HEK293 (cell line): ENCODE data around the gene MGAT4B.

Source experiments
- CTCF ChIA-PET: fragments of 350-600 bp; formaldehyde crosslinking; extraction: SDS; loops from one replicate; lab custom pipeline; 2021; ENCODE audit warnings: antibody characterized with exemption; lab: Yijun Ruan, JAX
- POLR2A ChIA-PET: fragments of 300-600 bp; formaldehyde crosslinking; extraction: SDS; loops from one replicate; lab custom pipeline; 2020; ENCODE audit warnings: antibody characterized with exemption, inconsistent platforms; lab: Yijun Ruan, JAX
- H3K27ac ChIP-seq: fragments of 200-500 bp; sonication (Bioruptor generic); 2 replicates; pipeline ENCODE4 v1.5.1; 2014; ENCODE audit warnings: low read depth, low read length, control low read depth, inconsistent platforms; ENCODE audit errors: extremely low read depth
- H3K36me3 ChIP-seq, 2 experiments: fragments of 200-500 bp in 1 of 2; sonication (Bioruptor generic) in 1 of 2; 1 replicate in 1 of 2; 2 replicates in 1 of 2; pipeline ENCODE4 v1.5.1; 2014 to 2017; ENCODE audit warnings: inconsistent platforms in 2 of 2, low read length in 2 of 2; ENCODE audit not compliant: control insufficient read depth in 2 of 2, insufficient read depth in 1 of 2
- H3K4me1 ChIP-seq: fragments of 200-500 bp; sonication (Bioruptor generic); 2 replicates; pipeline ENCODE4 v1.5.1; 2014; ENCODE audit warnings: mild to moderate bottlenecking, low read length, inconsistent platforms; ENCODE audit not compliant: control insufficient read depth, insufficient read depth
- H3K4me3 ChIP-seq: 2 replicates; pipeline ENCODE4 v1.5.1; 2011; ENCODE audit warnings: low read depth, mild to moderate bottlenecking, control low read depth, low read length, moderate library complexity
- H3K9me3 ChIP-seq: fragments of 200-500 bp; sonication (Bioruptor generic); 2 replicates; pipeline ENCODE4 v1.5.1; 2014; ENCODE audit warnings: low read depth, low read length, inconsistent platforms; ENCODE audit not compliant: control insufficient read depth, insufficient read depth
- KLF1 ChIP-seq: fragments of 450-650 bp; formaldehyde crosslinking; IDR thresholded peaks from 2 replicates; pipeline ENCODE4 v1.5.1; 2016; ENCODE audit warnings: missing biosample characterization, missing genetic modification characterization
- OVOL3 ChIP-seq: fragments of 450-650 bp; formaldehyde crosslinking; IDR thresholded peaks from 2 replicates; pipeline ENCODE4 v1.5.1; 2016; ENCODE audit warnings: missing biosample characterization, missing genetic modification characterization
- TRIM28 ChIP-seq: IDR thresholded peaks from 2 replicates; pipeline ENCODE4 v1.6.1; 2011; ENCODE audit warnings: low read length, control low read depth, borderline replicate concordance
- TSHZ1 ChIP-seq: fragments of 450-650 bp; formaldehyde crosslinking; IDR thresholded peaks from 2 replicates; pipeline ENCODE4 v1.5.1; 2016; ENCODE audit warnings: missing biosample characterization, missing genetic modification characterization, borderline replicate concordance
- WT1 ChIP-seq: fragments of 450-650 bp; formaldehyde crosslinking; IDR thresholded peaks from 2 replicates; pipeline ENCODE4 v1.5.1; 2016; ENCODE audit warnings: missing biosample characterization, missing genetic modification characterization
- ZBTB48 ChIP-seq: fragments of 450-650 bp; formaldehyde crosslinking; IDR thresholded peaks from 2 replicates; pipeline ENCODE4 v1.5.1; 2016; ENCODE audit warnings: missing biosample characterization, missing genetic modification characterization
- ZFP41 ChIP-seq: fragments of 450-650 bp; formaldehyde crosslinking; IDR thresholded peaks from 2 replicates; pipeline ENCODE4 v1.5.1; 2016; ENCODE audit warnings: missing biosample characterization, missing genetic modification characterization, borderline replicate concordance
- ZNF19 ChIP-seq: fragments of 450-650 bp; formaldehyde crosslinking; IDR thresholded peaks from 2 replicates; pipeline ENCODE4; 2016; ENCODE audit warnings: missing biosample characterization, missing genetic modification characterization, low read depth
- ZNF274 ChIP-seq, 2 experiments: fragments of 200-500 bp in 1 of 2; fragments of 450-650 bp in 1 of 2; sonication (Bioruptor generic) in 1 of 2; formaldehyde crosslinking in 1 of 2; IDR thresholded peaks; 2 replicates each; pipeline versions ENCODE4 v1.5.1 to v1.6.1; 2014 to 2016; ENCODE audit warnings: borderline replicate concordance in 1 of 2, inconsistent platforms in 1 of 2, low read length in 1 of 2, missing biosample characterization in 1 of 2, missing genetic modification characterization in 1 of 2
- ZNF280D ChIP-seq: fragments of 450-650 bp; formaldehyde crosslinking; IDR thresholded peaks from 2 replicates; pipeline ENCODE4 v1.5.1; 2016; ENCODE audit warnings: missing biosample characterization, missing genetic modification characterization
- ZNF302 ChIP-seq: fragments of 450-650 bp; formaldehyde crosslinking; IDR thresholded peaks from 2 replicates; pipeline ENCODE4 v1.5.1; 2016; ENCODE audit warnings: missing biosample characterization, missing genetic modification characterization, low read depth
- ZNF404 ChIP-seq: fragments of 450-650 bp; formaldehyde crosslinking; IDR thresholded peaks from 2 replicates; pipeline ENCODE4 v1.5.1; 2017; ENCODE audit warnings: missing biosample characterization, missing genetic modification characterization
- ZNF561 ChIP-seq: fragments of 450-650 bp; IDR thresholded peaks from 2 replicates; pipeline ENCODE4 v1.5.1; 2018; ENCODE audit warnings: missing biosample characterization, missing genetic modification characterization, borderline replicate concordance
- ZNF585B ChIP-seq: fragments of 450-650 bp; formaldehyde crosslinking; IDR thresholded peaks from 2 replicates; pipeline ENCODE4 v1.5.1; 2016; ENCODE audit warnings: missing biosample characterization, missing genetic modification characterization
- ZNF600 ChIP-seq: fragments of 450-650 bp; formaldehyde crosslinking; IDR thresholded peaks from 2 replicates; pipeline ENCODE4 v1.5.1; 2016; ENCODE audit warnings: missing biosample characterization, missing genetic modification characterization
- ZNF610 ChIP-seq: fragments of 450-650 bp; formaldehyde crosslinking; IDR thresholded peaks from 2 replicates; pipeline ENCODE4 v1.5.1; 2016; ENCODE audit warnings: missing biosample characterization, missing genetic modification characterization, borderline replicate concordance
- ZNF626 ChIP-seq: fragments of 450-650 bp; sonication (Bioruptor Pico); formaldehyde crosslinking; IDR thresholded peaks from 2 replicates; pipeline ENCODE4 v1.5.1; 2018; ENCODE audit warnings: missing biosample characterization, missing genetic modification characterization, inconsistent platforms
- ZNF792 ChIP-seq: fragments of 450-650 bp; formaldehyde crosslinking; IDR thresholded peaks from 2 replicates; pipeline ENCODE4 v1.5.1; 2016; ENCODE audit warnings: missing biosample characterization, missing genetic modification characterization
- TF ChIP-seq, protein P1 (sequence below): fragments of 450-650 bp; formaldehyde crosslinking; IDR thresholded peaks from 2 replicates; pipeline ENCODE4 v1.5.1; 2016; ENCODE audit warnings: missing biosample characterization, missing genetic modification characterization, low read depth
- TF ChIP-seq, protein P2 (sequence below): fragments of 450-650 bp; formaldehyde crosslinking; IDR thresholded peaks from 2 replicates; pipeline ENCODE4 v1.5.1; 2017; ENCODE audit warnings: missing biosample characterization, missing genetic modification characterization

The MGAT4B gene

DNA sequence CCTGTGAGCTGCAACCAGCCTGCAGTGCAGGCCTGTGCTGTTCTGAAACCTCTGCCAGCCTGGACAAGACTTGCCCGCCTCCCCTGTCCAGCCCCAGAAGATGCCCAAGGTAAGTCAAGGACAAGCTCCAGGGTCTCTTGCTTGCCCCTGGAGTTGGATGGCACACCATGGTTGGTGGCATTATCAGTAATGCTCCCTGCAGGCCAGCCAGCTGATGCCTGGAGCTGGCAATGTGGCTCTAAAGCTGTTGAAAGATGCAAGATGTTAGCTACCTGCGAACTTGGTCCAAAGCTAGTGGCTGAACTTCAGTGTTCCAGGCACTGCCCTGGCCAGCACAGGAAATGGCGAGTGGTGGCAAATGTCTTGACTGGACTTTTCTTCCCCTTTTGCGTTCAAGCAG is 26.8 kb downstream of the MGAT4B start:
- Histone ChIP-seq H3K27ac (no peak overlapping the region), H3K4me3 (no peak overlapping the region), H3K36me3 (peaks cover 4 to 56% of the 10 kb centered on the region in 2 experiments; a peak in 2 of 3 replicates)
- TF ChIP-seq ZNF610 (tag by site-specific recombination): no peak
- no peak for TF ChIP-seq ZNF19
- no peak for TF ChIP-seq TSHZ1
- TF ChIP-seq ZNF600: no peak
- TF ChIP-seq ZFP41 (tag by site-specific recombination): no peak
- no peak for TF ChIP-seq ZNF792 (tag by site-specific recombination)
- TF ChIP-seq ZNF585B (tag by site-specific recombination): no peak
- TF ChIP-seq ZNF626 (tag by site-specific recombination): no peak
- TF ChIP-seq, protein P1, sequence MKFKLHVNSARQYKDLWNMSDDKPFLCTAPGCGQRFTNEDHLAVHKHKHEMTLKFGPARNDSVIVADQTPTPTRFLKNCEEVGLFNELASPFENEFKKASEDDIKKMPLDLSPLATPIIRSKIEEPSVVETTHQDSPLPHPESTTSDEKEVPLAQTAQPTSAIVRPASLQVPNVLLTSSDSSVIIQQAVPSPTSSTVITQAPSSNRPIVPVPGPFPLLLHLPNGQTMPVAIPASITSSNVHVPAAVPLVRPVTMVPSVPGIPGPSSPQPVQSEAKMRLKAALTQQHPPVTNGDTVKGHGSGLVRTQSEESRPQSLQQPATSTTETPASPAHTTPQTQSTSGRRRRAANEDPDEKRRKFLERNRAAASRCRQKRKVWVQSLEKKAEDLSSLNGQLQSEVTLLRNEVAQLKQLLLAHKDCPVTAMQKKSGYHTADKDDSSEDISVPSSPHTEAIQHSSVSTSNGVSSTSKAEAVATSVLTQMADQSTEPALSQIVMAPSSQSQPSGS (tag by site-specific recombination): no peak
- TF ChIP-seq, all 188 proteins: peak for 0
- no peaks in the 10 kb centered on the region for H3K9me3 ChIP-seq
- POLR2A ChIA-PET: interaction anchor here (1.5 kb wide), 1 partner anchor 16 kb away, joined by 4 read pairs; no protein-coding TSS in a partner anchor
- CTCF ChIA-PET: interaction anchor here (0.8 to 0.9 kb wide), 2 partner anchors 16 to 24 kb away, joined by 3 read pairs; no protein-coding TSS in a partner anchor
- no peaks in the 10 kb centered on the region for H3K4me1 ChIP-seq

GRCh38 chr5:179778591-179778990 is 28.1 kb downstream of the MGAT4B start:
- no peaks in the 10 kb centered on the region for H3K4me1 ChIP-seq
- no peak for TF ChIP-seq ZBTB48 (tag by site-specific recombination)
- no peak for TF ChIP-seq TRIM28
- H3K27ac ChIP-seq: no peak overlapping the region
- H3K4me3 ChIP-seq: no peak overlapping the region
- H3K9me3 ChIP-seq: no peaks in the 10 kb centered on the region
- CTCF ChIA-PET: interaction anchor here (0.6 kb wide), 1 partner anchor 31 kb away, joined by 3 read pairs; no protein-coding TSS in a partner anchor
- peaks cover 4 to 68% of the 10 kb centered on the region in 2 experiments; a peak in 2 of 3 replicates for H3K36me3 ChIP-seq
- POLR2A ChIA-PET: no interaction called here

- Histone ChIP-seq H3K36me3 (peaks cover 5 to 75% of the 10 kb centered on the region in 2 experiments; a peak in 2 of 3 replicates), H3K27ac (no peak overlapping the region), H3K4me3 (no peak overlapping the region), H3K4me1 (no peaks in the 10 kb centered on the region), H3K9me3 (no peaks in the 10 kb centered on the region)
- ChIA-PET POLR2A (interaction anchor here (0.6 to 0.8 kb wide), 2 partner anchors 43 to 117 kb away, joined by 3 read pairs; partner anchors contain the start of gene SQSTM1), CTCF (interaction anchor here (2.1 kb wide), 1 partner anchor 14 kb away, joined by 17 read pairs; no protein-coding TSS in a partner anchor)
- no peak for TF ChIP-seq ZNF561
- TF ChIP-seq OVOL3 (tag by site-specific recombination): no peak
- TF ChIP-seq ZNF280D (tag by site-specific recombination): no peak
- TF ChIP-seq, protein P2, sequence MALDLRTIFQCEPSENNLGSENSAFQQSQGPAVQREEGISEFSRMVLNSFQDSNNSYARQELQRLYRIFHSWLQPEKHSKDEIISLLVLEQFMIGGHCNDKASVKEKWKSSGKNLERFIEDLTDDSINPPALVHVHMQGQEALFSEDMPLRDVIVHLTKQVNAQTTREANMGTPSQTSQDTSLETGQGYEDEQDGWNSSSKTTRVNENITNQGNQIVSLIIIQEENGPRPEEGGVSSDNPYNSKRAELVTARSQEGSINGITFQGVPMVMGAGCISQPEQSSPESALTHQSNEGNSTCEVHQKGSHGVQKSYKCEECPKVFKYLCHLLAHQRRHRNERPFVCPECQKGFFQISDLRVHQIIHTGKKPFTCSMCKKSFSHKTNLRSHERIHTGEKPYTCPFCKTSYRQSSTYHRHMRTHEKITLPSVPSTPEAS (tag by site-specific recombination): no peak
- no peak for TF ChIP-seq ZNF274 (IDR thresholded peaks at IDR 0.05; ENCODE audit: low read length)
- TF ChIP-seq ZNF274 (tag by site-specific recombination; IDR thresholded peaks at IDR 0.05; ENCODE audit: borderline replicate concordance): no peak
- TF ChIP-seq ZNF404 (tag by site-specific recombination): no peak
- TF ChIP-seq WT1 (tag by site-specific recombination): no peak
- TF ChIP-seq ZNF302 (tag by site-specific recombination): no peak
- no peak for TF ChIP-seq KLF1 (tag by site-specific recombination)
- TF ChIP-seq, protein P1 (tag by site-specific recombination): no peak
Observed at GRCh38 chr5:179777909-179778308, 28.8 kb downstream of the MGAT4B start.
